HCT116 (cell line): ENCODE data around the gene TLE3. TPM values are rescaled to one million over a fixed set of nuclear protein-coding genes. Genes with fewer than 3 reads are reported as not detected.

ENCODE experiments used
- ATAC-seq: fragments of 200-7000 bp; cut with Tn5 transposase; 2 replicates; pipeline ENCODE4 v1.9.1; 2020; ENCODE audit warnings: mild to moderate bottlenecking, moderate library complexity
- BruUV-seq: library from RNA; stranded (reverse); fragments of 400-500 nt; replicated peaks from 2 replicates; lab custom pipeline; 2021; lab: Mats Ljungman, UMichigan
- CTCF ChIA-PET: fragments of 300-600 bp; sonication (Branson Sonifier 250); formaldehyde crosslinking; loops from one replicate; lab custom pipeline; 2021; ENCODE audit warnings: antibody characterized with exemption; lab: Charles Lee
- POLR2A ChIA-PET: fragments of 300-600, 350-600 bp; sonication (Branson Sonifier 250); formaldehyde crosslinking; loops from one replicate; lab custom pipeline; 2021; ENCODE audit warnings: antibody characterized with exemption; lab: Charles Lee
- RAD21 ChIA-PET, 2 experiments: fragments of 300-600 bp; sonication (Branson Sonifier 250); formaldehyde crosslinking; loops; one replicate each; lab custom pipeline; 2023; ENCODE audit warnings: low total read pairs in 2 of 2; ENCODE audit not compliant: uncharacterized antibody in 2 of 2, unreplicated experiment in 2 of 2, low non-redundant PET in 1 of 2; lab: Charles Lee
- DNase-seq: peaks from one replicate; pipeline ENCODE4 v3.0.0-alpha.2; 2010; ENCODE audit warnings: low read depth, low spot score
- H2AFZ ChIP-seq: fragments of 200-600 bp; shearing (Covaris generic), sonication (generic); 2 replicates; pipeline ENCODE4 v1.6.1; 2017; ENCODE audit warnings: low read depth, mixed run types, mixed read lengths, antibody characterized with exemption, low read length; ENCODE audit not compliant: poor library complexity, severe bottlenecking
- H3K27ac ChIP-seq: 2 replicates; pipeline ENCODE4 v1.5.1; 2012; ENCODE audit warnings: low read depth, low read length
- H3K27me3 ChIP-seq: fragments of 200-600 bp; sonication (generic); 2 replicates; pipeline ENCODE4 v1.6.1; 2016; ENCODE audit warnings: mixed run types, low read length, mixed read lengths; ENCODE audit not compliant: insufficient read depth
- H3K36me3 ChIP-seq, 2 experiments: fragments of 200-500 bp in 1 of 2; fragments of 200-600 bp in 1 of 2; sonication (Bioruptor generic) in 1 of 2; sonication (generic) in 1 of 2; 2 replicates each; pipeline versions ENCODE4 v1.5.1 to v1.6.1; 2014 to 2016; ENCODE audit warnings: low read length in 2 of 2, inconsistent platforms in 1 of 2, mixed read lengths in 1 of 2, mixed run types in 1 of 2; ENCODE audit not compliant: insufficient read depth in 2 of 2, control insufficient read depth in 1 of 2
- H3K4me1 ChIP-seq, 2 experiments: fragments of 200-600 bp in 1 of 2; sonication (generic) in 1 of 2; 2 replicates each; pipeline versions ENCODE4 v1.5.1 to v1.6.1; 2012 to 2017; ENCODE audit warnings: low read length in 2 of 2, inconsistent platforms in 1 of 2, mild to moderate bottlenecking in 1 of 2, mixed read lengths in 1 of 2, mixed run types in 1 of 2, moderate library complexity in 1 of 2; ENCODE audit not compliant: insufficient read depth in 2 of 2, control insufficient read depth in 1 of 2
- H3K4me2 ChIP-seq: fragments of 200-600 bp; sonication (generic); 2 replicates; pipeline ENCODE4 v1.6.1; 2017; ENCODE audit warnings: mixed run types, low read length, mixed read lengths
- H3K4me3 ChIP-seq, 2 experiments: fragments of 200-600 bp in 1 of 2; sonication (generic) in 1 of 2; replicated peaks in 1 of 2; 2 replicates each; pipeline ENCODE4 v1.5.1; 2011 to 2016; ENCODE audit warnings: low read length in 2 of 2, control low read depth in 1 of 2, low read depth in 1 of 2, mild to moderate bottlenecking in 1 of 2, mixed read lengths in 1 of 2, mixed run types in 1 of 2
- H3K79me2 ChIP-seq: fragments of 200-600 bp; sonication (generic); 2 replicates; pipeline ENCODE4 v1.6.1; 2017; ENCODE audit warnings: mild to moderate bottlenecking, mixed run types, low read length, moderate library complexity, mixed read lengths; ENCODE audit not compliant: insufficient read depth
- H3K9ac ChIP-seq: fragments of 200-600 bp; sonication (generic); 2 replicates; pipeline ENCODE4 v1.6.1; 2016; ENCODE audit warnings: low read length, mixed read lengths
- H3K9me2 ChIP-seq: fragments of 200-600 bp; sonication (generic), shearing (Covaris generic); 2 replicates; pipeline ENCODE4 v1.6.1; 2017; ENCODE audit warnings: mixed run types, mild to moderate bottlenecking, moderate library complexity; ENCODE audit not compliant: insufficient read depth
- H3K9me3 ChIP-seq, 2 experiments: fragments of 200-500 bp in 1 of 2; fragments of 200-600 bp in 1 of 2; sonication (Bioruptor generic) in 1 of 2; sonication (generic) in 1 of 2; 2 replicates each; pipeline ENCODE4 v1.6.1; 2014 to 2017; ENCODE audit warnings: low read length in 2 of 2, mixed read lengths in 2 of 2, inconsistent platforms in 1 of 2, low read depth in 1 of 2, mild to moderate bottlenecking in 1 of 2, mixed run types in 1 of 2, moderate library complexity in 1 of 2; ENCODE audit not compliant: control insufficient read depth in 1 of 2, insufficient read depth in 1 of 2
- H4K20me1 ChIP-seq: fragments of 200-600 bp; sonication (generic), shearing (Covaris generic); 2 replicates; pipeline ENCODE4 v1.6.1; 2017; ENCODE audit warnings: mixed run types, mild to moderate bottlenecking, moderate library complexity; ENCODE audit not compliant: insufficient read depth
- ATF3 ChIP-seq: IDR thresholded peaks from 2 replicates; pipeline ENCODE4 v1.6.1; 2012
- CBX3 ChIP-seq: IDR thresholded peaks from 2 replicates; pipeline ENCODE4 v1.6.1; 2012; ENCODE audit warnings: low read depth
- CTCF ChIP-seq, 3 experiments: fragments of 200-600 bp in 1 of 3; sonication (generic) in 1 of 3; IDR thresholded peaks in 2 of 3; conservative IDR thresholded peaks in 1 of 3; 2 replicates each; pipeline ENCODE4 v1.5.1; 2012 to 2017; ENCODE audit warnings: low read depth in 2 of 3, low read length in 2 of 3, antibody characterized with exemption in 1 of 3, borderline replicate concordance in 1 of 3, control low read depth in 1 of 3, mild to moderate bottlenecking in 1 of 3, mixed read lengths in 1 of 3, mixed run types in 1 of 3, moderate library complexity in 1 of 3; ENCODE audit not compliant: insufficient read depth in 1 of 3
- EGR1 ChIP-seq: IDR thresholded peaks from 2 replicates; pipeline ENCODE4 v1.6.1; 2012; ENCODE audit warnings: low read depth
- ELF1 ChIP-seq: IDR thresholded peaks from 2 replicates; pipeline ENCODE4 v1.6.1; 2012; ENCODE audit warnings: low read depth, borderline replicate concordance
- POLR2A ChIP-seq: IDR thresholded peaks from 2 replicates; pipeline ENCODE4 v1.7.0; 2011; ENCODE audit warnings: borderline replicate concordance; ENCODE audit not compliant: insufficient read depth, insufficient read length; ENCODE audit errors: extremely low read depth
- POLR2AphosphoS5 ChIP-seq: IDR thresholded peaks from 2 replicates; pipeline ENCODE4 v1.6.1; 2011; ENCODE audit warnings: mild to moderate bottlenecking, low read depth, low read length, moderate library complexity
- RAD21 ChIP-seq: IDR thresholded peaks from 2 replicates; pipeline ENCODE4 v1.6.1; 2012; ENCODE audit warnings: low read depth, mild to moderate bottlenecking
- REST ChIP-seq: IDR thresholded peaks from 2 replicates; pipeline ENCODE4 v1.6.1; 2012; ENCODE audit warnings: low read depth
- SIN3A ChIP-seq: IDR thresholded peaks from 2 replicates; pipeline ENCODE4 v1.6.1; 2012; ENCODE audit warnings: low read depth
- SRF ChIP-seq: IDR thresholded peaks from 2 replicates; pipeline ENCODE4 v1.6.1; 2012; ENCODE audit warnings: low read depth
- YY1 ChIP-seq: IDR thresholded peaks from 2 replicates; pipeline ENCODE4 v1.6.1; 2011; ENCODE audit warnings: low read length, low read depth, moderate library complexity, mild to moderate bottlenecking; ENCODE audit not compliant: insufficient replicate concordance; ENCODE audit errors: extremely low read depth
- intact Hi-C: fragments of 100-400 bp; cut with micrococcal nuclease; formaldehyde crosslinking; loops from 2 replicates; pipeline ENCODE4 v1.10.0; 2022
- total RNA-seq: library from RNA; stranded (reverse); gene quantifications from one replicate; pipeline ENCODE4 v1.2.1, GENCODE V29; 2021; ENCODE audit not compliant: unreplicated experiment

TLE3 gene
- total RNA-seq, 1 experiment from 2014 or later, result 53.9 TPM

DNA sequence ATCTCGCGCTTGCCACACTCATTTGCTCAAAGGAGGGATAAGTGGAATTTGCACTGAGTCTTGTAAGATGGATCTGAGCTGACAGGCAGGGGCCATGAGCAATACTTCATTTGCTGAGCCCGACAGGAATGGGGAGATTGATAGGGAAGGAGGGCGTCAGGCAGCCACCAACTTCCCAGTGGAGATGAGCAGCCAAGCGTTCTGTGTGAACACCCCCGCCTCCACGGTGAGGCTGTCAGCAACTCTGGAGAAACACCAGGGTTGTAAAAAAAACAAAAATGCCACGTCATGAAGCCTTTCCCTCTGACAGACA is 36.8 kb downstream of the TLE3 start:
- Histone ChIP-seq H3K9ac (no peak overlapping the region), H3K9me2 (no peaks in the 10 kb centered on the region), H4K20me1 (no peaks in the 10 kb centered on the region), H3K79me2 (no peaks in the 10 kb centered on the region), H3K27ac (no peak overlapping the region), H2AFZ (no peak overlapping the region), H3K36me3 (peaks cover 31 to 51% of the 10 kb centered on the region in 2 experiments; a peak in 3 of 4 replicates), H3K4me2 (no peak overlapping the region), H3K27me3 (no peaks in the 10 kb centered on the region), H3K4me1 (no peaks in the 10 kb centered on the region), H3K4me3 (no peak overlapping the region)
- ChIA-PET POLR2A (no interaction called here), CTCF (no interaction called here), RAD21 (no interaction called here)
- DNase-seq (no peak), ATAC-seq (no peak)
- BruUV-seq, result no TSS peak
- TF ChIP-seq REST, result no peak
- no peak for TF ChIP-seq YY1
- TF ChIP-seq RAD21, result no peak
- TF ChIP-seq CBX3, result no peak
- TF ChIP-seq, all 23 proteins: peak for 0
- intact Hi-C loops, result no loop called here
- no peaks in the 10 kb centered on the region for H3K9me3 ChIP-seq

- Histone ChIP-seq H3K79me2 (no peaks in the 10 kb centered on the region), H3K9me2 (no peaks in the 10 kb centered on the region), H3K4me3 (no peak overlapping the region), H3K9me3 (no peaks in the 10 kb centered on the region), H3K4me2 (no peak overlapping the region), H2AFZ (no peak overlapping the region), H3K36me3 (peaks cover 31 to 51% of the 10 kb centered on the region in 2 experiments; a peak in 3 of 4 replicates), H3K27me3 (no peaks in the 10 kb centered on the region), H4K20me1 (no peaks in the 10 kb centered on the region), H3K27ac (no peak overlapping the region), H3K4me1 (no peaks in the 10 kb centered on the region), H3K9ac (no peak overlapping the region)
- BruUV-seq, result no TSS peak
- intact Hi-C loops, result no loop called here
- ChIA-PET RAD21 (no interaction called here), CTCF (no interaction called here), POLR2A (no interaction called here)
- TF ChIP-seq POLR2AphosphoS5, result no peak
- no peak for TF ChIP-seq ELF1
- no peak for TF ChIP-seq SIN3A
- no peak for TF ChIP-seq EGR1
- TF ChIP-seq CTCF (IDR thresholded peaks at IDR 0.05 in 2 of 3, conservative IDR thresholded peaks at IDR 0.05 in 1 of 3; ENCODE audit: borderline replicate concordance in 1 of 3, insufficient read depth in 1 of 3, low read depth in 2 of 3, low read length in 2 of 3), result no peak
- TF ChIP-seq SRF, result no peak
- TF ChIP-seq POLR2A, result no peak
- TF ChIP-seq ATF3, result no peak
- TF ChIP-seq RAD21, result no peak
- DNase-seq (no peak), ATAC-seq (no peak)
Measured at GRCh38 chr15:70060214-70060992, 37.3 kb downstream of the TLE3 start.
